ENCODE data around the gene RAPGEF1. TPM values are rescaled to one million over a fixed set of nuclear protein-coding genes. Genes with fewer than 3 reads are reported as not detected.

Gene RAPGEF1
- total RNA-seq, 1 experiment from 2014 or later: 55.6 TPM

GRCh38 chr9:131769361-131769760 is 29.5 kb upstream of the RAPGEF1 start:
- Histone ChIP-seq H3K23ac (ENCODE audit: insufficient read length, low read depth, low read length) (no peak overlapping the region), H3K79me2 (ENCODE audit: insufficient read depth, low read length) (no peaks in the 10 kb centered on the region), H3K18ac (ENCODE audit: insufficient read length, low read depth, low read length) (no peak overlapping the region), H4K91ac (ENCODE audit: insufficient read length, low read depth, low read length) (no peak overlapping the region), H3K27me3 (ENCODE audit: insufficient read depth, low read length) (no peaks in the 10 kb centered on the region), H3T11ph (ENCODE audit: low read length) (no peak overlapping the region), H3K79me1 (ENCODE audit: insufficient read depth, low read depth, low read length, poor library complexity, severe bottlenecking) (no peaks in the 10 kb centered on the region), H3K56ac (ENCODE audit: insufficient read length, low read depth, low read length) (no peak overlapping the region), H2AFZ (ENCODE audit: low read length) (no peak overlapping the region), H3K23me2 (ENCODE audit: insufficient read length, low read depth, low read length, poor library complexity, severe bottlenecking) (no peaks in the 10 kb centered on the region), H2BK12ac (ENCODE audit: insufficient read length, low read depth, low read length) (no peak overlapping the region), H2BK120ac (ENCODE audit: low read depth, low read length, poor library complexity, severe bottlenecking) (no peak overlapping the region), H4K5ac (ENCODE audit: insufficient read length, low read depth, low read length) (no peak overlapping the region), H2BK20ac (ENCODE audit: low read depth, low read length, poor library complexity, severe bottlenecking) (no peak overlapping the region), H4K20me1 (ENCODE audit: control insufficient read depth, insufficient read depth, insufficient read length) (no peaks in the 10 kb centered on the region), H4K8ac (replicated peaks; ENCODE audit: insufficient read length, low read depth, low read length) (no peak overlapping the region), H2BK5ac (ENCODE audit: insufficient read length, low read length) (no peak overlapping the region), H3K4me1 (ENCODE audit: insufficient read depth, low read length) (no peaks in the 10 kb centered on the region), H3K14ac (ENCODE audit: insufficient read depth, low read length) (no peak overlapping the region), H2AK5ac (ENCODE audit: insufficient read length, low read length) (no peak overlapping the region), H3K9me3 (ENCODE audit: control insufficient read depth, low read depth, low read length) (no peaks in the 10 kb centered on the region), H3K27ac (ENCODE audit: insufficient read length, low read depth, low read length) (no peak overlapping the region), H3K4me2 (ENCODE audit: insufficient read depth, insufficient read length, low read length) (no peak overlapping the region), H3K4ac (ENCODE audit: low read depth, low read length) (no peak overlapping the region), H3K9ac (ENCODE audit: extremely low read depth, insufficient read length, low read length) (no peak overlapping the region), H2BK15ac (ENCODE audit: low read depth, low read length) (no peak overlapping the region)
- TF ChIP-seq CTCF (conservative IDR thresholded peaks at IDR 0.05): no peak
- no peaks in the 10 kb centered on the region for H3K36me3 Mint-ChIP-seq (ENCODE audit: insufficient read depth in 1 of 3, low read depth in 3 of 3)
- H3K9me3 Mint-ChIP-seq: no peaks in the 10 kb centered on the region
- no peak for DNase-seq
- peaks cover 10% of the 10 kb centered on the region for H3K27me3 Mint-ChIP-seq (ENCODE audit: low read depth)
- no peak overlapping the region for H3K4me3 Mint-ChIP-seq
- no peak overlapping the region for H3K27ac Mint-ChIP-seq
- no CpG with 5 or more reads among the region's 3 CpGs for WGBS (ENCODE audit: extremely low coverage, insufficient read length, low lambda C conversion rate)
- H3K4me1 Mint-ChIP-seq: peaks cover 2 to 3% of the 10 kb centered on the region in 2 experiments; a peak in 1 of 4 replicates

Measured in H9 (cell line).